SK-N-SH (cell line): Measurements from ENCODE around the gene LCNL1.

Experiments
- CHD2 ChIP-seq: fragments of 150-350 bp; IDR thresholded peaks from 2 replicates; pipeline ENCODE4 v1.6.1; 2018; ENCODE audit warnings: low read length; ENCODE audit not compliant: partially characterized antibody
- ELF1 ChIP-seq: IDR thresholded peaks from 2 replicates; pipeline ENCODE4 v1.4.0; 2012
- EP300 ChIP-seq, 2 experiments: IDR thresholded peaks; 2 replicates each; pipeline versions ENCODE4 v1.4.0 to v1.6.1; 2012; ENCODE audit warnings: borderline replicate concordance in 1 of 2, low read depth in 1 of 2, low read length in 1 of 2
- GABPA ChIP-seq: IDR thresholded peaks from 2 replicates; pipeline ENCODE4 v1.4.0; 2012; ENCODE audit warnings: low read depth, mild to moderate bottlenecking
- POLR2AphosphoS5 ChIP-seq: IDR thresholded peaks from 2 replicates; pipeline ENCODE4 v1.6.1; 2012; ENCODE audit warnings: low read depth, low read length
- RAD21 ChIP-seq: IDR thresholded peaks from 2 replicates; pipeline ENCODE4 v1.6.1; 2012; ENCODE audit warnings: mild to moderate bottlenecking, low read length
- RCOR1 ChIP-seq: fragments of 150-350 bp; IDR thresholded peaks from 2 replicates; pipeline ENCODE4 v1.6.1; 2017; ENCODE audit warnings: antibody characterized with exemption, low read length
- RFX5 ChIP-seq: IDR thresholded peaks from 2 replicates; pipeline ENCODE4 v1.6.1; 2012; ENCODE audit warnings: mild to moderate bottlenecking, improper control_type of control experiment, low read length
- USF2 ChIP-seq: fragments of 150-350 bp; IDR thresholded peaks from 2 replicates; pipeline ENCODE4 v1.6.1; 2017; ENCODE audit warnings: antibody characterized with exemption, low read length, low read depth, borderline replicate concordance
- YY1 ChIP-seq: IDR thresholded peaks from 2 replicates; pipeline ENCODE4 v1.4.0; 2012; ENCODE audit warnings: low read depth, mild to moderate bottlenecking
- TF ChIP-seq, protein P1 (sequence below): fragments of 200-600 bp; sonication (generic); IDR thresholded peaks from 2 replicates; pipeline ENCODE4 v1.6.1; 2017; ENCODE audit warnings: antibody characterized with exemption, mild to moderate bottlenecking, moderate library complexity
- TF ChIP-seq, protein P2 (sequence below): IDR thresholded peaks from 2 replicates; pipeline ENCODE4 v1.4.0; 2012; ENCODE audit warnings: low read depth, borderline replicate concordance
- TF ChIP-seq, protein P3 (sequence below): IDR thresholded peaks from 2 replicates; pipeline ENCODE4 v1.4.0; 2012; ENCODE audit warnings: low read depth

DNA sequence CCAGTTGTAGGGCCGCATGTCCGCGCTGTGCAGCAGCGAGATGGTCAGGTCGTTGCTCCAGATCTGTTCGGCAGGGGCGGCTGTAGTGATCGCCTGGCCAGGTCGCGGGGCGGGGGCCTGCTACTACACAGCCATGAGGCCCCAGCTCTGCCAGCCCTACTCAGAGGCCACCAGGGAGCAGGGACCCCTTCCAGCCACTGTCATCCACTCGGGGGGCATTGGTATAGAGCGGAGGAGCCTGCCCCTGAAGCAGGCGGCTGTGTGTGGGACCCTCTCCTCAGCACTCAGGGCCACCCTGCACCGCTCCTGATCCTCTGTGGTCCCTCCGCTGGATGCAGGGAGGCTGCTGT is 39.9 kb upstream of the LCNL1 start:
- TF ChIP-seq, protein P1, sequence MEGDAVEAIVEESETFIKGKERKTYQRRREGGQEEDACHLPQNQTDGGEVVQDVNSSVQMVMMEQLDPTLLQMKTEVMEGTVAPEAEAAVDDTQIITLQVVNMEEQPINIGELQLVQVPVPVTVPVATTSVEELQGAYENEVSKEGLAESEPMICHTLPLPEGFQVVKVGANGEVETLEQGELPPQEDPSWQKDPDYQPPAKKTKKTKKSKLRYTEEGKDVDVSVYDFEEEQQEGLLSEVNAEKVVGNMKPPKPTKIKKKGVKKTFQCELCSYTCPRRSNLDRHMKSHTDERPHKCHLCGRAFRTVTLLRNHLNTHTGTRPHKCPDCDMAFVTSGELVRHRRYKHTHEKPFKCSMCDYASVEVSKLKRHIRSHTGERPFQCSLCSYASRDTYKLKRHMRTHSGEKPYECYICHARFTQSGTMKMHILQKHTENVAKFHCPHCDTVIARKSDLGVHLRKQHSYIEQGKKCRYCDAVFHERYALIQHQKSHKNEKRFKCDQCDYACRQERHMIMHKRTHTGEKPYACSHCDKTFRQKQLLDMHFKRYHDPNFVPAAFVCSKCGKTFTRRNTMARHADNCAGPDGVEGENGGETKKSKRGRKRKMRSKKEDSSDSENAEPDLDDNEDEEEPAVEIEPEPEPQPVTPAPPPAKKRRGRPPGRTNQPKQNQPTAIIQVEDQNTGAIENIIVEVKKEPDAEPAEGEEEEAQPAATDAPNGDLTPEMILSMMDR = no peak
- TF ChIP-seq, protein P2, sequence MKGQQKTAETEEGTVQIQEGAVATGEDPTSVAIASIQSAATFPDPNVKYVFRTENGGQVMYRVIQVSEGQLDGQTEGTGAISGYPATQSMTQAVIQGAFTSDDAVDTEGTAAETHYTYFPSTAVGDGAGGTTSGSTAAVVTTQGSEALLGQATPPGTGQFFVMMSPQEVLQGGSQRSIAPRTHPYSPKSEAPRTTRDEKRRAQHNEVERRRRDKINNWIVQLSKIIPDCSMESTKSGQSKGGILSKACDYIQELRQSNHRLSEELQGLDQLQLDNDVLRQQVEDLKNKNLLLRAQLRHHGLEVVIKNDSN = no peak
- TF ChIP-seq POLR2AphosphoS5 = no peak
- TF ChIP-seq GABPA = no peak
- TF ChIP-seq EP300 (IDR thresholded peaks at IDR 0.05; ENCODE audit: borderline replicate concordance in 1 of 2, low read depth in 1 of 2, low read length in 1 of 2) = no peak
- TF ChIP-seq CHD2 = no peak
- TF ChIP-seq ELF1 = no peak
- no peak for TF ChIP-seq RFX5
- TF ChIP-seq, protein P3, sequence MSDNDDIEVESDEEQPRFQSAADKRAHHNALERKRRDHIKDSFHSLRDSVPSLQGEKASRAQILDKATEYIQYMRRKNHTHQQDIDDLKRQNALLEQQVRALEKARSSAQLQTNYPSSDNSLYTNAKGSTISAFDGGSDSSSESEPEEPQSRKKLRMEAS = no peak
- TF ChIP-seq RCOR1 = no peak
- TF ChIP-seq YY1 = no peak
- TF ChIP-seq USF2 = no peak
- TF ChIP-seq RAD21 = no peak
